ENCODE data around the gene PCDHA9.
"Not testable (repeated sequence)": the region's sequence is repeated elsewhere in the genome, so short reads cannot be mapped to it uniquely, and the experiment has no call there.

The PCDHA9 gene

GRCh38 chr5:140857177-140857986 is 9.2 kb downstream of the PCDHA9 start:
- Mint-ChIP-seq H3K27me3 (peaks cover 12% of the 10 kb centered on the region), H3K9me3 (peaks cover 3% of the 10 kb centered on the region), H3K27ac (no peak overlapping the region), H3K36me3 (ENCODE audit: low read depth) (peaks cover 6% of the 10 kb centered on the region), H3K4me3 (no peak overlapping the region), H3K4me1 (ENCODE audit: low read depth) (no peaks in the 10 kb centered on the region)

DNA sequence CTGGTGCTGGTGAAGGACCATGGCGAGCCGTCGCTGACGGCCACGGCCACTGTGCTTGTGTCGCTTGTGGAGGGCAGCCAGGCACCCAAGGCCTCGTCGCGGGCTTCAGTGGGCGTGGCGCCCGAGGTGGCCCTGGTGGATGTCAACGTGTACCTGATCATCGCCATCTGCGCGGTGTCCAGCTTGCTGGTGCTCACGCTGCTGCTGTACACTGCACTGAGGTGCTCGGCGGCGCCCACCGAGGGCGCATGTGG is 9.7 kb downstream of the PCDHA9 start:
- no peaks in the 10 kb centered on the region for H3K4me1 Mint-ChIP-seq (ENCODE audit: low read depth)
- no peak overlapping the region for H3K27ac Mint-ChIP-seq
- H3K27me3 Mint-ChIP-seq: peaks cover 12% of the 10 kb centered on the region
- peaks cover 3% of the 10 kb centered on the region for H3K9me3 Mint-ChIP-seq
- H3K36me3 Mint-ChIP-seq (ENCODE audit: low read depth): peaks cover 6% of the 10 kb centered on the region
- no peak overlapping the region for H3K4me3 Mint-ChIP-seq

- peaks cover 10% of the 10 kb centered on the region for H3K27me3 Mint-ChIP-seq
- no peaks in the 10 kb centered on the region for H3K36me3 Mint-ChIP-seq (ENCODE audit: low read depth)
- no peak overlapping the region for H3K27ac Mint-ChIP-seq
- H3K4me3 Mint-ChIP-seq: no peak overlapping the region
- peaks cover 8% of the 10 kb centered on the region for H3K9me3 Mint-ChIP-seq
- no peaks in the 10 kb centered on the region for H3K4me1 Mint-ChIP-seq (ENCODE audit: low read depth)
Observed at GRCh38 chr5:140862441-140863295, 14.5 kb downstream of the PCDHA9 start.

DNA sequence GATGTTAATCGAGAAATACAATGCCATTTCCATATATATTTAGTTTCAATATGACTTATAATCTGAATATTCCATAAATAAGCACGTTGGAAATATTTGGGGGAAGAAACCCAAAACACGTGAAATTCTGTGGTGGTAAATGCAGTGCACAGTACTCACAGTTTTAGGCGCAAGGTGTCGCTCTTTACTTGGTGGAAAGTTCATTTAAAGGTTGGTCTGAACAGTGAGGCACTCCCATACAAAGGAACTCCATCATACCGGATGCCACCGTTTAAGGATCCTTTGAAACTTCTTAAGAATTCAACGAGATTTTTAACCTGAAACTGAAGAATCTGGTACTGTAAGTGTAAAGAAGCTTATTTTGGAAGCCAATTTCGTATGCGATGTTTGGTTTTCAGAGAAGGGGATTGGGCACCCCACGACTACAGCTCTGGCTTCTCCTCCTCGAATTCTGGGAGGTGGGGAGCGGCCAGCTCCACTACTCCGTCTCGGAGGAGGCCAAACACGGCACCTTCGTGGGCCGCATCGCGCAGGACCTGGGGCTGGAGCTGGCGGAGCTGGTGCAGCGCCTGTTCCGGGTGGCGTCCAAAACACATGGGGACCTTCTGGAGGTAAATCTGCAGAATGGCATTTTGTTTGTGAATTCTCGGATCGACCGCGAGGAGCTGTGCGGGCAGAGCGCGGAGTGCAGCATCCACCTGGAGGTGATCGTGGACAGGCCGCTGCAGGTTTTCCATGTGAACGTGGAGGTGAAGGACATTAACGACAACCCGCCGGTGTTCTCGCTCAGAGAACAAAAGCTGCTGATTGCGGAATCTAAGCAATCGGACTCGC is 20.8 kb downstream of the PCDHA9 start, which contains the start of gene PCDHA11:
Gene PCDHA11 (plus strand): TSS at position 237 of the 834 bp plus-strand sequence. CDS start 147 bp downstream, at position 384.
- Mint-ChIP-seq H3K4me3 (no peak within 1 kb of the TSS), H3K36me3 (ENCODE audit: low read depth) (peaks cover 10% of the 10 kb centered on the region), H3K4me1 (ENCODE audit: low read depth) (no peaks in the 10 kb centered on the region), H3K27ac (no peak within 1 kb of the TSS), H3K9me3 (peaks cover 14% of the 10 kb centered on the region), H3K27me3 (peaks cover 27% of the 10 kb centered on the region)

GRCh38 chr5:140869555-140869886 is 21.3 kb downstream of the PCDHA9 start:
- no peak overlapping the region for H3K27ac Mint-ChIP-seq
- peaks cover 16% of the 10 kb centered on the region for H3K9me3 Mint-ChIP-seq
- H3K36me3 Mint-ChIP-seq (ENCODE audit: low read depth): peaks cover 10% of the 10 kb centered on the region
- peaks cover 30% of the 10 kb centered on the region for H3K27me3 Mint-ChIP-seq
- H3K4me1 Mint-ChIP-seq (ENCODE audit: low read depth): no peaks in the 10 kb centered on the region
- H3K4me3 Mint-ChIP-seq: no peak overlapping the region

GRCh38 chr5:140870221-140871201 is 22.3 kb downstream of the PCDHA9 start:
- Mint-ChIP-seq H3K4me3 (no peak overlapping the region), H3K4me1 (ENCODE audit: low read depth) (no peaks in the 10 kb centered on the region)

DNA sequence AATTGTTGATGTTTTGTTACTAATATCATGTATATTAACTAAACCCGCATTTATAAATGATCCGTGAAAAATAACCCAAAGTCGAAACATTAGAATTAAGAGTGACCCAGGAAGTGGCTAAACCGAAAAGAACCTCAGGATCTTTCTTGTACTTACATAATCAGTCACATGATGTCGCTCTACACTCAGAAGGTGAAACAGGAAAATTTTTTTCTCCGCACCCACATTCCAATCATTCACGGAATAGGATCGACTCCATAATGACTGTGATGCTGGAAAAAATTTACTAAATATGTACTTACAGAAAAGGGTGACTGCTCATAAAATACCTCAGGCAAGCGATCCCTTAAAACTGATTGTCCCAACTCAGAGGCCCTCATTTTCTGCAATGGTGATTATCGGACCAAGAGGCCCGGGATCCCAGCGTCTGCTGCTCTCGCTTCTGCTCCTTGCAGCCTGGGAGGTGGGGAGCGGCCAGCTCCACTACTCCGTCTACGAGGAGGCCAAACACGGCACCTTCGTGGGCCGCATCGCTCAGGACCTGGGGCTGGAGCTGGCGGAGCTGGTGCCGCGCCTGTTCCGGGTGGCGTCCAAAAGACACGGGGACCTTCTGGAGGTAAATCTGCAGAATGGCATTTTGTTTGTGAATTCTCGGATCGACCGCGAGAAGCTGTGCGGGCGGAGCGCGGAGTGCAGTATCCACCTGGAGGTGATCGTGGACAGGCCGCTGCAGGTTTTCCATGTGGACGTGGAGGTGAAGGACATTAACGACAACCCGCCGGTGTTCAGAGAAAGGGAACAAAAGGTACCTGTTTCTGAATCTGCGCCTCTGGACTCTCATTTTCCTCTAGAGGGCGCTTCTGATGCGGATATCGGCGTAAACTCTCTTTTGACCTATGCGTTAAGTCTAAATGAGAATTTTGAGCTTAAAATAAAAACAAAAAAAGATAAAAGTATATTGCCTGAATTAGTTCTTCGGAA is 27.2 kb downstream of the PCDHA9 start, which contains the start of gene PCDHA12:
Gene PCDHA12 (plus strand): TSS at position 224 of the 981 bp plus-strand sequence. CDS start 165 bp downstream, at position 389.
- peaks cover 50% of the 10 kb centered on the region for H3K27me3 Mint-ChIP-seq
- H3K4me1 Mint-ChIP-seq (ENCODE audit: low read depth): no peaks in the 10 kb centered on the region
- H3K36me3 Mint-ChIP-seq (ENCODE audit: low read depth): peaks cover 24% of the 10 kb centered on the region
- peaks cover 19% of the 10 kb centered on the region for H3K9me3 Mint-ChIP-seq
- H3K4me3 Mint-ChIP-seq: no peak within 1 kb of the TSS
- H3K27ac Mint-ChIP-seq: no peak within 1 kb of the TSS

More at GRCh38 chr5:140870221-140871201, 22.3 kb downstream of the PCDHA9 start:
- H3K36me3 Mint-ChIP-seq (ENCODE audit: low read depth): peaks cover 16% of the 10 kb centered on the region
- H3K9me3 Mint-ChIP-seq: peaks cover 14% of the 10 kb centered on the region
- H3K27ac Mint-ChIP-seq: no peak overlapping the region
- H3K27me3 Mint-ChIP-seq: peaks cover 35% of the 10 kb centered on the region

- not testable (repeated sequence) for H3K4me3 Mint-ChIP-seq; H3K4me1 Mint-ChIP-seq (ENCODE audit: low read depth); H3K27ac Mint-ChIP-seq
- Mint-ChIP-seq H3K36me3 (ENCODE audit: low read depth) (peaks cover 25% of the 10 kb centered on the region), H3K9me3 (peaks cover 32% of the 10 kb centered on the region), H3K27me3 (peaks cover 61% of the 10 kb centered on the region)
Observed at GRCh38 chr5:140876541-140877261, 28.5 kb downstream of the PCDHA9 start.

DNA sequence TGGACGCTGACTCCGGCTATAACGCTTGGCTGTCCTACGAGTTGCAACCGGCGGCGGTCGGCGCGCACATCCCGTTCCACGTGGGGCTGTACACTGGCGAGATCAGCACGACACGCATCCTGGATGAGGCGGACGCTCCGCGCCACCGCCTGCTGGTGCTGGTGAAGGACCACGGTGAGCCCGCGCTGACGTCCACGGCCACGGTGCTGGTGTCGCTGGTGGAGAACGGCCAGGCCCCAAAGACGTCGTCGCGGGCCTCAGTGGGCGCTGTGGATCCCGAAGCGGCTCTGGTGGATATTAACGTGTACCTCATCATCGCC is 29.0 kb downstream of the PCDHA9 start:
- H3K27ac Mint-ChIP-seq: no peak overlapping the region
- peaks cover 62% of the 10 kb centered on the region for H3K27me3 Mint-ChIP-seq
- no peak overlapping the region for H3K4me3 Mint-ChIP-seq
- no peaks in the 10 kb centered on the region for H3K4me1 Mint-ChIP-seq (ENCODE audit: low read depth)
- peaks cover 36% of the 10 kb centered on the region for H3K9me3 Mint-ChIP-seq
- peaks cover 27% of the 10 kb centered on the region for H3K36me3 Mint-ChIP-seq (ENCODE audit: low read depth)

DNA sequence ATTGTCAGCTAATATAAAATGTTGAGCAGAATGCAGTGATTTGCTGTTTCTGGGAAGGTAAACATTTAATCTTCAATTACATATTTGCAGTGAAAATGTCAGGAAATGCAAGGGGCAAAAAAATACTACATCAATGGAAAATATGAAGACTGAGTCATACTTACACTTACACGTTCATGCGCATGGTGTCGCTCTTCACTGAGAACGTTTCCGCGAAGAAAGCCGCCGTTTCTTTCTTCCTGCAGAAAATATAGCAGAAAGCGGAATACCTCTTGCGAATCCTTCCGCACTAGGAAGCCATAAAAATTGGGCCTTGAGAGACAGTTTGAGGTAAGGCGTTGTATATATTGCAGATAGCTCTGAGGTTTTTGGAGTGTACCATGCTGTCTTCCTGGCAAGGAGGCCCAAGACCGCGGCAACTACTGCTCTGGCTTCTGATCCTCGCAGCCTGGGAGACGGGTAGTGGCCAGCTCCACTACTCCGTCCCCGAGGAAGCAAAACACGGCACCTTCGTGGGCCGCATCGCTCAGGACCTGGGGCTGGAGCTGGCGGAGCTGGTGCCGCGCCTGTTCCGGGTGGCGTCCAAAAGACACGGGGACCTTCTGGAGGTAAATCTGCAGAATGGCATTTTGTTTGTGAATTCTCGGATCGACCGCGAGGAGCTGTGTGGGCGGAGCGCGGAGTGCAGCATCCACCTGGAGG is 33.9 kb downstream of the PCDHA9 start, which contains the start of gene PCDHA13:
Gene PCDHA13 (plus strand): TSS at position 236 of the 702 bp plus-strand sequence. CDS start 145 bp downstream, at position 381.
- H3K27ac Mint-ChIP-seq: no peak within 1 kb of the TSS
- H3K4me1 Mint-ChIP-seq (ENCODE audit: low read depth): no peaks in the 10 kb centered on the region
- peaks cover 20% of the 10 kb centered on the region for H3K36me3 Mint-ChIP-seq (ENCODE audit: low read depth)
- H3K9me3 Mint-ChIP-seq: peaks cover 37% of the 10 kb centered on the region
- no peak within 1 kb of the TSS for H3K4me3 Mint-ChIP-seq
- H3K27me3 Mint-ChIP-seq: peaks cover 49% of the 10 kb centered on the region

- Mint-ChIP-seq H3K4me3 (no peak overlapping the region), H3K27me3 (peaks cover 49% of the 10 kb centered on the region), H3K4me1 (ENCODE audit: low read depth) (no peaks in the 10 kb centered on the region), H3K27ac (no peak overlapping the region), H3K36me3 (ENCODE audit: low read depth) (peaks cover 20% of the 10 kb centered on the region), H3K9me3 (peaks cover 41% of the 10 kb centered on the region)
Observed at GRCh38 chr5:140882591-140882899, 34.4 kb downstream of the PCDHA9 start.

- H3K4me1 Mint-ChIP-seq (ENCODE audit: low read depth): no peaks in the 10 kb centered on the region
- no peak overlapping the region for H3K4me3 Mint-ChIP-seq
Observed at GRCh38 chr5:140883373-140883772, 35.2 kb downstream of the PCDHA9 start.

More at GRCh38 chr5:140883373-140883772, 35.2 kb downstream of the PCDHA9 start:
- Mint-ChIP-seq H3K9me3 (peaks cover 41% of the 10 kb centered on the region), H3K27ac (no peak overlapping the region), H3K36me3 (ENCODE audit: low read depth) (peaks cover 16% of the 10 kb centered on the region), H3K27me3 (peaks cover 44% of the 10 kb centered on the region)

Measured in stimulated activated naive CD8-positive, alpha-beta T cell treated with anti-CD3 and anti-CD28 coated beads, Interleukin-15, Interleukin-2, amounts not matched to agents 100 ng/mL and 50 ng/mL, for 24 hours (primary cell).